ENCODE measurements around the gene ELSPBP1.
"Not testable (repeated sequence)": the region's sequence is repeated elsewhere in the genome, so short reads cannot be mapped to it uniquely, and the experiment has no call there.

Gene ELSPBP1

DNA sequence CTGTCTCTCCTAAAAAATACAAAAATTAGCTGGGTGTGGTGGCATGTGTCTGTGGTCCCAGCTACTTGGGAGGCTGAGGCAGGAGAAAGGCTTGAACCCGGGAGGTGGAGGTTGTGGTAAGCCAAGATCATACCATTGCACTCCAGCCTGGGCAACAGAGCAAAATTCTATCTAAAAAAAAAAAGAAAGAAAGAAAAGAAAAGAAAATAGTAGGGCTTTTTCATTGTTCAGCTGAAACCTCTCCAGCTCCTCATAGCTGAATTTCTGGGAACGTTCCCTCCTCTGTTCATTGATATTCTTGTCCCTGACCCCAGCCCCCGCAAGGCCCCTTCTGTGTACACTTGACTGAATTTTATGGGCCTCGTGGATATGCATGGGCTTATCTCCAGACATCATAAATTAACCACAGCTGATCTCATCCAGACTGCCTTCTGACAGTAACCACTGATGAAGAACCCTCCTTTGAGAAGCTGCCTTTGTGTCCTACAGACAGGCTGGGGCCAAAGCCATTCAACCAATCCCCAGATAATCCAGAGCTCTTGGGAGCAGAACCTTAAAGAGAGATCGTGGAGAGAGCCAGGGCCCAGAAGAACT, at the start of gene ELSPBP1:
TSS of gene ELSPBP1 (plus strand) at position 424 of the 594 bp plus-strand sequence. CDS start 14,036 bp downstream, outside the sequence.
- no peak within 1 kb of the TSS for H3K9ac ChIP-seq (ENCODE audit: insufficient read length)
- no peaks in the 10 kb centered on the region for H3K36me3 ChIP-seq (ENCODE audit: insufficient read depth, low read length)
- H3K9me3 ChIP-seq (ENCODE audit: low read depth, low read length), result no peaks in the 10 kb centered on the region
- H3K27ac ChIP-seq, result peak within 1 kb of the TSS; percentile 52; the same call in 1 of the 2 replicates
- no peak for TF ChIP-seq FOXP2 (optimal IDR thresholded peaks at IDR 0.05; ENCODE audit: control extremely low read depth, extremely low read length, insufficient read depth)
- TF ChIP-seq POLR2AphosphoS5 (IDR thresholded peaks at IDR 0.05; ENCODE audit: borderline replicate concordance, low read depth, low read length), result peak; percentile 21; the same call in 1 of the 2 replicates
- H3K4me3 ChIP-seq, result peak within 1 kb of the TSS; percentile 59
- DNase-seq (ENCODE audit: low read depth, low spot score), result peak; percentile 48

DNA sequence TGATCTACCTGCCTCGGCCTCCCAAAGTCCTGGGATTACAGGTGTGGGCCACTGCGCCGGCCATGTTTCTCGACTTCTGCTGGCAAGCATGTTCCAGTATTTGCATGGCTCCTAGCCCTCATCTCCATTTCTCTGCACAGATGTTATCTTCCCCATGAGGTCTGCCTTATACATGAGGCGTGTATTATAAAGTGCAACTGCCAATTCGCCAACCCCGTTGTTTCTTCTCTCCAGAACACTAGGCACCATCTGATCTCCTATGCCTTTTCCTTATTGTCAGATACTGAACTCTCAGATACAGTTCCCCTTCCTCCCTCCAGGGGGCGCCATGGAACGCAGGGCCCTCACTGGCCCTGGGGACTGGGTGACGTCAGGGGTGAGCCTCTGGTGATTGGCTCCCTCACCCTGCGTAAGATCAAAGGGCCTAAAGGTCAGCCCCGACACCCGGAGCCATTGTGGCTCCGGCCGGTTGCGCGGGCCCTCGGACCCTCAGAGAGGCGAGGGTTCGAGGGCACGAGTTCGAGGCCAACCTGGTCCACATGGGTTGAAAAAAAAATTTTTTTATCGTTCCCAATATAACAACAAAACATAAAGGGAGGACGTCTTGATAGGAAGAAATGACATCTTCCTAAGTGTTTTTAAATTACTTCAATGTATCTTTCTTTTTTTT, 44.4 kb upstream of the ELSPBP1 start:
- H3K9ac ChIP-seq (ENCODE audit: insufficient read length); H3K9me3 ChIP-seq (ENCODE audit: low read depth, low read length); H3K27ac ChIP-seq; H3K36me3 ChIP-seq (ENCODE audit: insufficient read depth, low read length); DNase-seq (ENCODE audit: low read depth, low spot score); H3K4me3 ChIP-seq: not testable (repeated sequence)

DNA sequence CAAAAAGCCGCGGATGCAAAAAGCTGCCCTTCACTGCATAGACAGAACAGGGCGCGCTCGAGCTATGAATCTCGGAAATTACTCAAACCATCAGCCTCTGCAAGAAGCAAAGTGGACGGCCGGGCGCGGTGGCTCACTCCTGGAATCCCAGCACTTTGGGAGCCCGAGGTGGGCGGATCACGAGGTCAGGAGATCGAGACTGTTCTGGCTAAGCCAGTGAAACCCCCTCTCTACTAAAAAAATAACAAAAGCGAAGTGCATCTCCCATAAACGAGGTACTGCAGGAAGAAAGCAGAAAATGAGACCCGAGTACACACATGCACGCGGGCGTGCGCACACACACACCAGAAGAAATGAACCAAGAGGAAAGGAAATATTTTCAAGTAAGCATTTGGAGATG, 42.3 kb upstream of the ELSPBP1 start:
- H3K9me3 ChIP-seq (ENCODE audit: low read depth, low read length); H3K36me3 ChIP-seq (ENCODE audit: insufficient read depth, low read length); H3K27ac ChIP-seq; DNase-seq (ENCODE audit: low read depth, low spot score); H3K9ac ChIP-seq (ENCODE audit: insufficient read length); H3K4me3 ChIP-seq: not testable (repeated sequence)

DNA sequence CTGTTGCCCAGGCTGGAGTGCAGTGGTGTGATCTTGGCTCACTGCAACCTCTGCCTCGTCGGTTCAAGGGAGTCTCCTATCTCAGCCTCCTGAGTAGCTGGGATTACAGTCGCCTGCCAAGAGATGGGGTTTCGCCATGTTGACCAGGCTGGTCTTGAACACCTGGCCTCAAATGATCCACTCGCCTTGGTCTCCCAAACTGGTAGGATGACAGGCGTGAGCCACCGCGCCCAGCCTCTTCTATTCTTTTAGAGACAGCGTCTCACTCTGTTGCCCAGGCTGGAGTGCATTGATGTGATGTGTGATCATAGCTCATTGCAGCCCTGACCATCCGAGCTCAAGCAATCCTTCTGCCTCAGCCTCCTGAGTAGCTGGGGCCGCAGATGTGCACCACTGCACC, 38.5 kb upstream of the ELSPBP1 start:
- H3K27ac ChIP-seq; H3K36me3 ChIP-seq (ENCODE audit: insufficient read depth, low read length); H3K4me3 ChIP-seq; H3K9ac ChIP-seq (ENCODE audit: insufficient read length); H3K9me3 ChIP-seq (ENCODE audit: low read depth, low read length); DNase-seq (ENCODE audit: low read depth, low spot score): not testable (repeated sequence)

DNA sequence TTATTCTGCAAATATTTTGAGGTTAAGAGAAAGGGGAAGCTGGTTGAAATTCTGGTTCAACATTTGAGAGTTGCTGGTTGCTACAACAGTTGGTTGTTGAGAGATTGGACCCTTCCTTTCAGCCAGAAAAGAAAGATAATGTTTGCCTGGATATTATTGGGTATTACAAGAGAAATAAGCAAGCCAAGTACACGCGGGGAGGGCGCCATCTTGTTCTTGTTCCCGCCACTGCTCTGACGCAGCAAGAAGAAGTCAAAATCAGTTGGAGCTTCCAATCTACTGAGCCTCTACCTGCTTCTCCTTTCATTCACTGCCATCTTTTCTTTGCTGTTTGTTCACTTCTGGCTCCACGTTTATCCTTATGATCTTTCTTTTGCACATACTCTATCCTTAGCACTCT, 20.9 kb upstream of the ELSPBP1 start:
- Histone ChIP-seq H3K9ac (ENCODE audit: insufficient read length) (no peak overlapping the region), H3K4me3 (no peak overlapping the region), H3K9me3 (ENCODE audit: low read depth, low read length) (no peaks in the 10 kb centered on the region), H3K36me3 (ENCODE audit: insufficient read depth, low read length) (no peaks in the 10 kb centered on the region), H3K27ac (no peak overlapping the region)
- no peak for DNase-seq (ENCODE audit: low read depth, low spot score)
- TF ChIP-seq FOXP2 (optimal IDR thresholded peaks at IDR 0.05; ENCODE audit: control extremely low read depth, extremely low read length, insufficient read depth) (no peak), EZH2 (IDR thresholded peaks at IDR 0.05) (no peak), POLR2AphosphoS5 (IDR thresholded peaks at IDR 0.05; ENCODE audit: borderline replicate concordance, low read depth, low read length) (no peak)

DNA sequence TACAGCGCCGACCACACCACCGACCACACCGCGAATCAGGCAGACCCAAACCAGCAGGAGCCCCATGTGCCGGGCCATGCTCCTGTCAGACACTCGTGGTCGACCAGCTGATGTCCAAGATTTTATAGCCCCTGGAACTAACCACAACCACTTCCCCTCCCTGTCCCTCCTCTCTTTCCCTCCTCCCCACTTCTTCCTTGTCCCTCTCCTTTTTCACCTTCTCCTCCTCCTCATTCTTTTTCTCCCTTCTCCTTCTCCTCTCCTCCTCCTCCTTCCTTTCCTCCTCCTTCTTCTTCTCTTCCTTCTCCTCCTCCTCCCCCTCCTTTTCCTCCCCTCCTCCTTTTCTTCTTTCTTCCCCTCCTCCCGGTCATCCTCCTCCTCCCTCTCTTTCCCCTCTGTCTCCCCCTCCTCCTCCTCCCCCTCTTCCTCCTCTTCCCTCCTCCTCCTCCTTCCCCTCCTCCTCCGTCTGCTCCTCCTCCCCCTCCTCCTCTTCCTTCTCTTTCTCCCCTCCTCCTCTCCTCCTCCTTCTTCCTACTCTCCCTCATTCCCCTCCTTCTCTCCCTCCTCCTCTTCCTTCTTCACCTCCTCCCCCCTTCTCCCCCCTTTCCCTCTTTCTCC, 3.1 kb upstream of the ELSPBP1 start:
- Histone ChIP-seq H3K9me3 (ENCODE audit: low read depth, low read length) (no peaks in the 10 kb centered on the region), H3K4me3 (no peak overlapping the region)
- no peak for TF ChIP-seq EZH2 (IDR thresholded peaks at IDR 0.05)
- TF ChIP-seq FOXP2 (optimal IDR thresholded peaks at IDR 0.05; ENCODE audit: control extremely low read depth, extremely low read length, insufficient read depth), result no peak
- no peak for TF ChIP-seq POLR2AphosphoS5 (IDR thresholded peaks at IDR 0.05; ENCODE audit: borderline replicate concordance, low read depth, low read length)

DNA sequence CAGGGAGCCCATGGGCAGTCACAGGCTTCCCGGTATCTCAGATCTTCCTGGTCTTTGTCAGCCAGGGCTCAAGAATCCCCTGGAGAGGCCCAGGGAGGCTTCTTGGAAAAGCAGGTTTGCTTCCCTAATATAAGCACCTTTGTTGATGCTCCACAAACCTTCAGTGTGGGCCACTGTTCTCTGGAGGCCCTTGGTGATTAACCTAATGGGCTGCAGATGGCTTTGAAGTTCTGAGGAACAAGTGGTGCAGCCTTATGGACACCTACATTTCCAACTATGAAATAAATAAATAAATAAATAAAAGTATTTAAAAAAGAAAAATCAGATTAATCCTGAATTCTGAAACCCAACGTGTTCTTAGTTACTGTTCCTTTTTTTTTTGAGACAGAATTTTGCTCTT, 2.4 kb upstream of the ELSPBP1 start, which contains the start of gene BSPH1:
TSS of gene BSPH1 (minus strand) at position 101 of the 400 bp plus-strand sequence. CDS start at position 12, 89 bp downstream.
- H3K4me3 ChIP-seq, result no peak within 1 kb of the TSS
- TF ChIP-seq EZH2 (IDR thresholded peaks at IDR 0.05) (no peak), POLR2AphosphoS5 (IDR thresholded peaks at IDR 0.05; ENCODE audit: borderline replicate concordance, low read depth, low read length) (no peak), FOXP2 (optimal IDR thresholded peaks at IDR 0.05; ENCODE audit: control extremely low read depth, extremely low read length, insufficient read depth) (no peak)
- no peak within 1 kb of the TSS for H3K9ac ChIP-seq (ENCODE audit: insufficient read length)
- no peaks in the 10 kb centered on the region for H3K9me3 ChIP-seq (ENCODE audit: low read depth, low read length)
- no peak within 1 kb of the TSS for H3K27ac ChIP-seq
- DNase-seq (ENCODE audit: low read depth, low spot score), result no peak
- no peaks in the 10 kb centered on the region for H3K36me3 ChIP-seq (ENCODE audit: insufficient read depth, low read length)

More for the DNA sequence above, 3.1 kb upstream of the ELSPBP1 start:
- no peak overlapping the region for H3K9ac ChIP-seq (ENCODE audit: insufficient read length)
- H3K36me3 ChIP-seq (ENCODE audit: insufficient read depth, low read length), result no peaks in the 10 kb centered on the region
- DNase-seq (ENCODE audit: low read depth, low spot score), result no peak
- no peak overlapping the region for H3K27ac ChIP-seq

DNA sequence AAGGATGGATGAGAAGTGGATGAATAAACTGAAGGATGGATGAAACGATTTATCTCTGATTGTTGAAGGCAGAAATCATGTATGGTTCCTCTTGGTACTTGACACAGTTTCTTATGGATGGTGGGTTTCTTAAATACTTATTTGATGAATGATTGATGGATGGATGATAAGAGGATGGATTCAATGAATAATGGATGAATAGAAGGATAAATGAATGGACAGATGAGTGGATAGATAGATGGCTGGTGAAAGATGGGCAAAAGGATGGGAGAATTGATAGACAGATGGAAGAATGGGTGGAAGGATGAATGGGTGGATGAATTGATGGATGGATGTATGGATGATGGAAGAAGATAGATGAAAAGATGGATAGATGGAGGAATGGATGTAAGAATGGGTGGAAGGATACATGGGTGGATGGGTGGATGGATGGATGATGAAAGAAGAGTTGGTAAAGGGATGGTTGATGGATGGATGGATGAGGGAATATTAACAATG, 1.8 kb downstream of the ELSPBP1 start:
- Histone ChIP-seq H3K27ac (no peak overlapping the region), H3K36me3 (ENCODE audit: insufficient read depth, low read length) (no peaks in the 10 kb centered on the region)
- TF ChIP-seq FOXP2 (optimal IDR thresholded peaks at IDR 0.05; ENCODE audit: control extremely low read depth, extremely low read length, insufficient read depth), result no peak
- no peak for TF ChIP-seq POLR2AphosphoS5 (IDR thresholded peaks at IDR 0.05; ENCODE audit: borderline replicate concordance, low read depth, low read length)
- no peak for TF ChIP-seq EZH2 (IDR thresholded peaks at IDR 0.05)

DNA sequence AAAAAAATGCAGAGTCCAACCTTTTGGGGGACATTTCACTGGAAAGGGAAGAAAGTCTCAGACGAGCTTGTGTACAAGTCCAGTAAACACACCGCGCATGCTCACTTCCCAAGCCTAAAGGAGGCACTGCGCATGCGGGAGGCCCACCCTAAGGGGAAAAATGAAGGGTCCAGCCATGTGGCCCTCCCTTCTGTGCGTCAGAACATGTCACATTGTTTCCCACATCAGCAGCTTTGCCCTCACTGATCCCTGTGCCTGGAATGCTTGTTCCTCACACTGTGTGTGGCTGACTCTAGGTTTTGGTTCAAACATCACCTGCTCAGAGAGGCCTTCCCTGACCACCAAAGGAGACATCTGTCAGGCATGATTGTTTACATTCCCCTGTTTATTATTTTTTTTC, 4.4 kb downstream of the ELSPBP1 start:
- Histone ChIP-seq H3K36me3 (ENCODE audit: insufficient read depth, low read length) (no peaks in the 10 kb centered on the region), H3K27ac (no peak overlapping the region), H3K9ac (ENCODE audit: insufficient read length) (no peak overlapping the region), H3K4me3 (no peak overlapping the region), H3K9me3 (ENCODE audit: low read depth, low read length) (no peaks in the 10 kb centered on the region)
- no peak for TF ChIP-seq POLR2AphosphoS5 (IDR thresholded peaks at IDR 0.05; ENCODE audit: borderline replicate concordance, low read depth, low read length)
- TF ChIP-seq EZH2 (IDR thresholded peaks at IDR 0.05), result no peak
- TF ChIP-seq FOXP2 (optimal IDR thresholded peaks at IDR 0.05; ENCODE audit: control extremely low read depth, extremely low read length, insufficient read depth), result no peak
- DNase-seq (ENCODE audit: low read depth, low spot score), result no peak

More for the DNA sequence above, 1.8 kb downstream of the ELSPBP1 start:
- H3K9ac ChIP-seq (ENCODE audit: insufficient read length), result no peak overlapping the region
- H3K4me3 ChIP-seq, result no peak overlapping the region
- H3K9me3 ChIP-seq (ENCODE audit: low read depth, low read length), result no peaks in the 10 kb centered on the region
- no peak for DNase-seq (ENCODE audit: low read depth, low spot score)

Measured in SK-N-MC (cell line).